ENCODE results near the gene PHLDB1.

DNA sequence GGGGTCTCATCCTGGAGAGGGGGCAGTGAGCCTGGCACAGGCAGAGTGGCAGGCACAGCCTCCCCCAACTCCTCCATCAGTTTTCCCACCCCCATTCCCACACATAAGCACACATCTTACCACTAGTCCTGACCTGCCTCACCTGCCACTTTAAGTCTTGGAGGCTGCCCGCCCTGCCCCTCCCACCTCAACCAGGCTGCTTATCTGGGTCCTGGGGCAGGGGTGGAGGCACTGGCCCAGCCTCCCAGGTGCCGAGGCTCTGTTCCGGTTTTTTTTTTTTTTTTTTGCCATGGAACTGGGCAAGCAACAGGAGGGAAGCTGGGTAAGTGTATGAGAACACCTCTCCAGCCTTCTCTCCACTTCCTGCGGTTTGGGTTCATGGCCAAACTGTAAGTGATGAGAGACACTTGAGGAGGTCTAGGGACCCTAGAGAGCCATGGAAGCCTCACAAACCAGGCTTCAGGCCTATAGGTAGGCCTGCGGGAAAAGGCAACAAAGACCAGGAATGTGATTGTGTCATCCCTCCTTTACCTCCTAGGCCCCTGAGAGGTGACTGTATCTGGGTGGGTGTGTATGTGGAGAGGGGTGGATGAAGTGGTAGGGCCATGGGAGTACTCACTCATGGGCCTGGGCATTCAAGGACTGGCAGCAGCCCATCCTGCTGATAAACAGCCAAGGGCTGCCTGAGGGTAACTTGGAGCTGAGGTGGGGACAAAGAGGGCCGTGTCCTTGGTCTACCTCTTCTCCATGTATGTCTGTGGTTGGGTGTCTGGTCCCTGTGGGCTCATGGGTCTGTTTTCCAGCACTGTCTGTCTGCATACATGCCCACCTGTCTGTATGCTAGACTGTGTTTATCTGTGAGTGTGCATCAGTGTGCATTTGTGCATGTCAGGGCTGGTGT is 22.6 kb downstream of the PHLDB1 start:
- TF ChIP-seq, protein P1, sequence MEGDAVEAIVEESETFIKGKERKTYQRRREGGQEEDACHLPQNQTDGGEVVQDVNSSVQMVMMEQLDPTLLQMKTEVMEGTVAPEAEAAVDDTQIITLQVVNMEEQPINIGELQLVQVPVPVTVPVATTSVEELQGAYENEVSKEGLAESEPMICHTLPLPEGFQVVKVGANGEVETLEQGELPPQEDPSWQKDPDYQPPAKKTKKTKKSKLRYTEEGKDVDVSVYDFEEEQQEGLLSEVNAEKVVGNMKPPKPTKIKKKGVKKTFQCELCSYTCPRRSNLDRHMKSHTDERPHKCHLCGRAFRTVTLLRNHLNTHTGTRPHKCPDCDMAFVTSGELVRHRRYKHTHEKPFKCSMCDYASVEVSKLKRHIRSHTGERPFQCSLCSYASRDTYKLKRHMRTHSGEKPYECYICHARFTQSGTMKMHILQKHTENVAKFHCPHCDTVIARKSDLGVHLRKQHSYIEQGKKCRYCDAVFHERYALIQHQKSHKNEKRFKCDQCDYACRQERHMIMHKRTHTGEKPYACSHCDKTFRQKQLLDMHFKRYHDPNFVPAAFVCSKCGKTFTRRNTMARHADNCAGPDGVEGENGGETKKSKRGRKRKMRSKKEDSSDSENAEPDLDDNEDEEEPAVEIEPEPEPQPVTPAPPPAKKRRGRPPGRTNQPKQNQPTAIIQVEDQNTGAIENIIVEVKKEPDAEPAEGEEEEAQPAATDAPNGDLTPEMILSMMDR (IDR thresholded peaks at IDR 0.05), result no peak
- TF ChIP-seq ZFX (IDR thresholded peaks at IDR 0.05; ENCODE audit: borderline replicate concordance), result no peak

All from 22Rv1 (cell line).